ENCODE results near the gene PRAMEF20.

The PRAMEF20 gene

DNA sequence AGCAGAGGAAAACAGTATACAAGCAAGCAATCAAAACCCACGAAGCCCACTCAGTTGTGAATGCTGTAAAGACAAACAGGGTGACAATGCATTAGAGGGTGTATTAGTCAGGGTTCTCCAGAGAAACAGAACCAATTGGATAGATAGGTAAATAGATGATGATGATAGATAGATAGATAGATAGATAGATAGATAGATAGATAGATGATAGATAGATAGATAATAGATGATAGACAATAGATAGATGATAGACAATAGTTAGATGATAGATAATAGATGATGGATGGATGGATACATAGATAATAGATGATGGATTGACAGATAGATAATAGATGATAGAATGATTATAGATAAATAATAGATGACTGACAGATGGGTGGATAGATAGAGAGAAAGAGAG lies 55.3 kb downstream of the PRAMEF20 start:
- DNase-seq: no peak

DNA sequence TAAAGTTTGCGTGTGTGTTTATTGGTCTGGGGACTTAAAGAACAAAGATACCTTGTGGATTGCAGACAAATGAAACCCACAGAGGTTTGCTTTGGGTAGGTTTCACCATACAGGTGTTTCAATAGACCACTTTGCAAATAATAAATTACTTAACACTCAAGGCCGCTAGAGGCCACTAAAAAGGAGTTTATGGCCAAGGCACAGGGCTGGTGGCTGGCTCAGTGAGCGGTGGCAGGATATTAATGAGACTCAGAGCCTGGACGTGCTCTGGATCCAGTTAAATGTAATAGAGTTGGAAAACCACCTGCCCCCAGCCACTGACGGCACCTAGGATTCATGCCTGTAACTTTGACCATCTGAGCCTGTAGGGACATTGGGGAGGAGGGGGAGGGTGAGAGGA lies 59.1 kb downstream of the PRAMEF20 start:
- no peak for DNase-seq

Measured in DMS153 (cell line).